NCI-H1092 treated with DMSO at 0.1 percent for 48 hours (cell line): ENCODE measurements around the gene DNAJC22.
"Not testable (repeated sequence)": the region's sequence is repeated elsewhere in the genome, so short reads cannot be mapped to it uniquely, and the experiment has no call there.

ENCODE experiments used
- DNase-seq: peaks from one replicate; lab custom pipeline; 2025; lab: John Stamatoyannopoulos, UW

The DNAJC22 gene

DNA sequence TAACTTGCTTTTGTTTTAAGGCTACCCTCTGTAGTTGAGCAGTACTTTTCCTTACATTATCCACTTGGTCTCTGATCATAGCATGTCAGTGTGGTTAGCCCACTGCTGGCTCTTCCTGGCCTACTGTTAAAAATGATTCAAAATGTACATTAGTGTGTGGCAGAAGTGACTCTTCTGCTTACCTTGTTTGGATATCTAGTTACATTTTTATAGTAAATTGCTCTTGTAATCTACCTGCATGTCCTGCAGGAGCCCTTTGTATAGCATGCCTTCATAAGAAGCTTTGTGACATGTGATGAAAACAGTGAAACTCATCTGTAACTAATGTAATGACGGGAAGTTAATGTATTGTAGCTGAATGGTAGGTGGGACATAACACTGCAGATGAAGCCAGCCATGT, 28.7 kb downstream of the DNAJC22 start:
- DNase-seq: no peak

DNA sequence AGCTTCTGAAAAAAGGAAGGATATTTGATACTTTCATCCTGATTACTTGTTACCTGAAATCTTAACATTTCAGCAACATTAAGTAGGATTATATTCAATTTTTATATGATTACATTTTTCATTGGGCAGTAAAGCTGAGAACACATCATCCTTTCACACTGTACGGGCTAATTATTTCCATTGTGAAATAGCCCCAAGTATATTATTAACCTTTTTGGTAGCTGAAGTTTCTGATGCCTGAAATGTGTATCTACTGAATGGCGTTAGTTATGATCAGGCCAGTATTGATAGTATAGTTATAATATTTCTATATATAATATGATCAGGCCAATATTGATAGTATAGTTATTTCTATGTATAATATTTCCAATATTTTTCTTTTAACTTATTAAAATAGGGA, 30.7 kb downstream of the DNAJC22 start:
- DNase-seq: no peak

DNA sequence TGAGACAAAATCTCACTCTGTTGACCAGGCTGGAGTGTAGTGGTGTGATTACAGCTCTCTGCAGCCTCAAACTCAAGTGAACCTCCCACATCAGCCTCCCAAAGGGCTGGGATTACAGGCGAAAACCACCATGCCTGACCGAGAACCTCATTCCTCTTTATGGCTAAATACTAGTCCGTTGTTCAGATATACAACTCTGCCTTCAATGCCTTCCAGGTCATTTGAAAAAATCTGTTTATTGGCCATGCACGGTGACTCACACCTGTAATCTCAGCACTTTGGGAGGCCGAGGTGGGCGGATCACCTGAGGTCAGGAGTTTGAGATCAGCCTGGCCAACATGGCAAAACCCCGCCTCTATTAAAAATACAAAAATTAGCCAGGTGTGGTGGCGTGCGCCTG, 33.5 kb downstream of the DNAJC22 start:
- DNase-seq: not testable (repeated sequence)

DNA sequence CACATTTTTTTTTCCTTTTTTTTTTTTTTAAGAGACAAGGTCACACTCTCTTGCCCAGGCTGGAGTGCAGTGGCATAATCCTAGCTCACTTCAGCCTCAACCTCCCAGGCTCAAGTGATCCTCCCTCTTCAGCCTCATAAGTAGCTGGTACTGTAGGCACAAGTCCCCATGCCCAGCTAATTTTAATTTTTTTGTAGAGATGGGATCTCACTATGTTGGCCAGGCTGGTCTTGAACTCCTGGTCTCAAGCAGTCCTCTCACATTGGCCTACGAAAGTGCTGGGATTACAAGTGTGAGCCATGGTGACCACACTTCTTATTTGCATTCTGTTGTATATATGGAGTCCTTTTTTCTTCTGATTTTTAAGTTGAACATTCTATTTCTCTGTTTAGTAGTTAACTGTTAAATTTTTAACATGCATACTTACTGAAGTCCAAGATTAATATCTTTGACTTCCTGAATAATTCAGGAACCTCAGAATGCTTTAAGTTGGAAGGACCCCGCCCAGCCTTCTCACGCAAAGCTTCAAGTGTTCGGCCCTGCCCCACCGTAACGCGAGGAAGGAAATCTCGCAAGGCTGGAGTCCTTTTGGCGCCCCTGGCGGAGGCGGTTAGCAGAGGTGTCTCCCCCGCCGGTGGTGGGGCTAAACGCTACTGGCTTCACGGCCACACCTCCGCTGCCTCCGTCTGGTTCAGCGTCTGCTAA, 42.1 kb downstream of the DNAJC22 start:
- DNase-seq: no peak

DNA sequence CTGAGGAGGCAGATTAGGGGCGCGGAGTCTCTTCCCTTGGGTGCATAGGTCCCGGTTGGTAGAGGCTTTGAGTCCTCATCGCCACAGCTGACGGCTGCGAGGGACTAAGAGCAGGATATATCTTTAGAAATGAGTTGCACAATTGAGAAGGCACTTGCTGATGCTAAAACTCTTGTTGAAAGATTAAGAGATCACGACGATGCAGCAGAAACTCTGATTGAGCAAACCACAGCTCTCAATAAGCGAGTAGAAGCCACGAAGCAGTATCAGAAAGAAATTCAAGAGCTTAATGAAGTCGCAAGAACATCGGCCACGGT, 42.7 kb downstream of the DNAJC22 start:
- DNase-seq: no peak

DNA sequence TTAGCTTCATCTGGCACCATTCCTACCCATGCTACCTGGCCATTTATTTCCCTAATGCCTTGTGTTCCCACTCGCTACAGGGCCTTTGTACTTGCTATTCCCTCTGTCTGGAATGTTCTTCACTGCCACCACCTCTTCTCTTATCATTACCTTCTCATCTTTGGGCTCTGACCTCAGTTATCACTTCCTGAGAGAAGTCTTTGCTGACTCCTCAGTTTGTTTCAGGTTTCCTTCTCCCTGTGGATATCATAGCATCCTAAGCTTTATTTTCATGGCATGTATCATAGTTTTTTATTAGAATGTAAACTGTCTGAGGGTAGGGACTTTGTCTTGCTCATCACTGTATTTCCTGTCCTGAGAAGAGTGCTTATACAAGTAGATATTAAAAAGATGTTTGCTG, 50.3 kb downstream of the DNAJC22 start:
- DNase-seq: no peak

DNA sequence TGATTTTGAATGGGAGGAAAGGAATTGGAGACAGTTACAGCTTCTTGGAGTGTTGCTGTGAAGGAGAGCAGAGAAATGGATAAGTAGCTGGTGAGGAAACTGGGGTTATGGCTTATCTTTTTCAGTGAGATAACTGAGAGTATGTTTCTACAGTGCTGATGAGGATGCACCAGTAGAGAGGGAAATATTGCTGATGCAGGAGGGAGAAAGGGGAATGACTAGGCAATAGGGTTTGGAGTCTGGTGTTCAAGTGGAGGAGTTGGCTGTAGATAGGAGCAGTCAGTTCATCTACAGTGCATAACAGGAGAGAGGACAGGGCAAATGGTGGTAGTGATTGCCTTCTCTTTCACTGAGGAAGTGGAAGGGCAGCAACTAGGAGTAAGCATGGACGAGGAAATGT, 53.6 kb downstream of the DNAJC22 start:
- DNase-seq: no peak
